Body of pancreas (tissue), 4 donors: Measurements from ENCODE around the gene TARS1. TPM values are rescaled to one million over a fixed set of nuclear protein-coding genes. Genes with fewer than 3 reads are reported as not detected.

ENCODE experiments used
- ATAC-seq: fragments of 150-250 bp; one replicate; pipeline ENCODE4 v1.9.1; 2016
- DNase-seq, 4 donors: peaks; one replicate each; pipeline ENCODE4 v3.0.0-alpha.2; 2019
- H3K27ac ChIP-seq, 4 donors: fragments of 200-600 bp; sonication (generic); 1 replicate in 3 of 4; 2 replicates in 1 of 4; pipeline versions ENCODE4 v1.5.1 to v1.6.1; 2016 to 2019; ENCODE audit warnings: mild to moderate bottlenecking in 1 of 4, mixed read lengths in 1 of 4, moderate library complexity in 1 of 4
- H3K27me3 ChIP-seq, 2 donors: fragments of 200-600 bp; sonication (generic); one replicate each; pipeline ENCODE4 v1.6.0; 2016; ENCODE audit warnings: mild to moderate bottlenecking in 1 of 2
- H3K36me3 ChIP-seq, 2 donors: fragments of 200-600 bp; sonication (generic); replicated peaks in 1 of 2; 2 replicates each; pipeline ENCODE4 v1.5.1; 2016; ENCODE audit warnings: low read depth in 2 of 2; ENCODE audit not compliant: insufficient read depth in 1 of 2
- H3K4me1 ChIP-seq: fragments of 200-600 bp; sonication (generic); one replicate; pipeline ENCODE4 v1.6.0; 2016
- H3K4me3 ChIP-seq, 2 donors: fragments of 200-600 bp; sonication (generic); 1 replicate in 1 of 2; 2 replicates in 1 of 2; pipeline ENCODE4 v1.5.1; 2016 to 2019
- H3K9me3 ChIP-seq, 3 donors: fragments of 200-600 bp; sonication (generic); 1 replicate in 2 of 3; 2 replicates in 1 of 3; pipeline ENCODE4 v1.5.1; 2016
- POLR2A ChIP-seq, 3 donors: fragments of 450-650 bp; IDR thresholded peaks; one replicate each; pipeline ENCODE4 v1.6.1; 2016; ENCODE audit warnings: antibody characterized with exemption in 3 of 3, mild to moderate bottlenecking in 2 of 3
- WGBS, 2 donors: methylation state at CpG; one replicate each; pipeline ENCODE4 v1.1.5; 2017; 5-methylcytosine and 5-hydroxymethylcytosine counted together
- intact Hi-C: fragments of 100-400 bp; cut with DNase I; formaldehyde crosslinking; loops from one replicate; pipeline ENCODE4 v1.15.1; 2023
- total RNA-seq, 2 donors: library from RNA; depleted of rRNA; stranded (reverse); fragments of >200 nt; gene quantifications; one replicate each; pipeline ENCODE4 v1.1.0, GENCODE V29; 2016
- TF ChIP-seq, protein P1 (sequence below), 7 experiments: fragments of 450-650 bp in 4 of 7; fragments of 200-600 bp in 3 of 7; sonication (generic) in 3 of 7; IDR thresholded peaks; one replicate each; pipeline ENCODE4 v1.5.1; 2016 to 2019; ENCODE audit warnings: antibody characterized with exemption in 7 of 7

The TARS1 gene
- total RNA-seq, 2 donors from 2014 or later, result 38.4 to 52.1 TPM

DNA sequence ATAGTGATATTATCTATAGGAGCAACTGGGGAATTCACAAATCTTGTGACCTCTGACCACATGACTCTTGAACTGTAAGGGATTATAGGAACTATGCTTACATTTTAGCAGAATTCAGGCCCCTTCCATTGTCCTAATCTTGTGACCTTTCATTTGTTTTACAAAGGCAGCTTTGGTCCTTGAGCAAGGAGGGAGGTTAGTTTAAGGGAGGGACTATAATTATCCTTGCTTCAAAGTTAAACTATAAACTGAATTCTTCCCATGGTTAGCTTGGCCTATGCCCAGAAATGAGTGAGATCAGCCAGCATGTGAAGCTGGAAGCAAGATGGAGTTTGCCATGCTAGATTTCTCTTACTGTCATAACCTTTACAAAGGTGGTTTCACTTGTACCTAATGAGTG lies 51.2 kb downstream of the TARS1 start:
- Histone ChIP-seq H3K4me3 (no peak overlapping the region), H3K36me3 (no peaks in the 10 kb centered on the region), H3K4me1 (peaks cover 6% of the 10 kb centered on the region), H3K9me3 (no peaks in the 10 kb centered on the region), H3K27ac (no peak overlapping the region), H3K27me3 (no peaks in the 10 kb centered on the region)
- intact Hi-C loops, result no loop called here
- DNase-seq, result peak in 2 of 4 donors; percentile 16 to 23
- ATAC-seq, result peak; percentile 30
- TF ChIP-seq POLR2A (IDR thresholded peaks at IDR 0.05), result no peak

DNA sequence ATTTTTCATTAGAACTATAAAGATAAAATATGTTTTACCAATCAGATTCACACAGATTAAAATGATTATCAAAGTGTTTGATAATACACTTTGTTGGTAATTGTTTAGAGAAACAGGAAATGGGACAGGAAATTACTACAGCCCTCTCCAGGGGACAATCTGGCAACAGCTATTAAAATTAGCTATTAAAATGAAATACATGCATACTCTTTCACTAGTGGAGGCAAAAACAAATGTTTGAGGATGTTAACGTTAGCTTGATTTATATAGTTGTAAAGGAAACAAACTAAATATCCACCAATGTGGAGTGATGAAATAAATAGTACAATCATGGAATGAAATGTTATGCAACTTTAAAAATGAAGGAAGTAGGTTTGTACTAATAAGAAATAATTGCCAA lies 53.7 kb downstream of the TARS1 start:
- no peak for DNase-seq
- peaks cover 15% of the 10 kb centered on the region for H3K4me1 ChIP-seq
- WGBS, 2 donors, result 29 to 38% methylated on average over 1 of the region's 1 CpG
- ATAC-seq, result no peak
- H3K27me3 ChIP-seq, result no peaks in the 10 kb centered on the region
- H3K36me3 ChIP-seq, result no peaks in the 10 kb centered on the region
- H3K4me3 ChIP-seq, result no peak overlapping the region
- no peak for TF ChIP-seq POLR2A (IDR thresholded peaks at IDR 0.05)
- TF ChIP-seq, protein P1, sequence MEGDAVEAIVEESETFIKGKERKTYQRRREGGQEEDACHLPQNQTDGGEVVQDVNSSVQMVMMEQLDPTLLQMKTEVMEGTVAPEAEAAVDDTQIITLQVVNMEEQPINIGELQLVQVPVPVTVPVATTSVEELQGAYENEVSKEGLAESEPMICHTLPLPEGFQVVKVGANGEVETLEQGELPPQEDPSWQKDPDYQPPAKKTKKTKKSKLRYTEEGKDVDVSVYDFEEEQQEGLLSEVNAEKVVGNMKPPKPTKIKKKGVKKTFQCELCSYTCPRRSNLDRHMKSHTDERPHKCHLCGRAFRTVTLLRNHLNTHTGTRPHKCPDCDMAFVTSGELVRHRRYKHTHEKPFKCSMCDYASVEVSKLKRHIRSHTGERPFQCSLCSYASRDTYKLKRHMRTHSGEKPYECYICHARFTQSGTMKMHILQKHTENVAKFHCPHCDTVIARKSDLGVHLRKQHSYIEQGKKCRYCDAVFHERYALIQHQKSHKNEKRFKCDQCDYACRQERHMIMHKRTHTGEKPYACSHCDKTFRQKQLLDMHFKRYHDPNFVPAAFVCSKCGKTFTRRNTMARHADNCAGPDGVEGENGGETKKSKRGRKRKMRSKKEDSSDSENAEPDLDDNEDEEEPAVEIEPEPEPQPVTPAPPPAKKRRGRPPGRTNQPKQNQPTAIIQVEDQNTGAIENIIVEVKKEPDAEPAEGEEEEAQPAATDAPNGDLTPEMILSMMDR (IDR thresholded peaks at IDR 0.05), result no peak
- no peak overlapping the region for H3K27ac ChIP-seq
- intact Hi-C loops, result no loop called here
- H3K9me3 ChIP-seq, result no peaks in the 10 kb centered on the region

DNA sequence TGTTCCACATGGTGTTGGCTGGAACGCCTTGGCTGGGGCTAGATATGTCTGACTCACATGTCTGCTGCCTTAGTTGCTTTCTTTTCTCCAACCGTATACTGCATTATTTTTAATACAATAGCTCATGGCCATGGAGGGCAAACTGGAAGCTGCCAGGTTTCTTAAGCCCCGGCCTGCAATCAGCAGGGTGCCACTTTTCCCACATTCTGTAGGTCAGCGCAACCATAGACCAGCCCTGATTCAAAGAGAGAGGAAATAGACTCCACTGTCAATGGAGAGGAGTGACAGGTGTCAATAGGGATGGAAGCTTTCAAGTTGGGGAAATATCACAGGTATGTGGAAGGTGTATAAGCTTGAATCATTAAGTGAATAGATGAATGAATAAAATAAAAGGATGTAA lies 60.5 kb downstream of the TARS1 start:
- peaks cover 9% of the 10 kb centered on the region for H3K4me1 ChIP-seq
- H3K27ac ChIP-seq, result no peak overlapping the region
- H3K9me3 ChIP-seq, result no peaks in the 10 kb centered on the region
- no peak overlapping the region for H3K4me3 ChIP-seq
- no peak for ATAC-seq
- no peaks in the 10 kb centered on the region for H3K36me3 ChIP-seq
- 88 to 93% methylated on average over 4 of the region's 4 CpGs for WGBS, 2 donors
- TF ChIP-seq, protein P1 (IDR thresholded peaks at IDR 0.05), result no peak
- intact Hi-C loops, result no loop called here
- H3K27me3 ChIP-seq, result no peaks in the 10 kb centered on the region
- no peak for DNase-seq

DNA sequence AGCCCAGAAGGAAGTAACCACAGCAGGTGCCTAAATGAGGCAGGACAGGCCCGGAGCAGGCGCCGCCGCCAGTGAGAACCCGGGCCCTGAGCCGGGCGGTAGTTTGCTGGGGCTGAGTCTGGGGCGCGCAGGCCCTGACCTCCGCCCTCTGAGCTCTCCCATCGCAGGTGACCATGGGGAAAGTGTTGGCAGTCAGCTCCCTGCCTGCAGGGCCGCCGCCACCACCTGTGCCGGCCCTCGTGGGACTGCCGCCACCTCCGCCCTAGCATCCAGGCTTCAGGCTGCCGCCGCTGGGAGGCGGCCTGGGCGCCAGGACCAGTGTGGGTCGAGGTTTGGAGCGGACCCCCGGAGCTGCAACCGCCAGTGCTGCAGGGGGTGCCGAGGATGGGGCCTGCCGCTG lies 61.1 kb downstream of the TARS1 start:
- no peak for DNase-seq
- Histone ChIP-seq H3K9me3 (no peaks in the 10 kb centered on the region), H3K4me1 (peaks cover 9% of the 10 kb centered on the region), H3K36me3 (no peaks in the 10 kb centered on the region), H3K27ac (no peak overlapping the region), H3K27me3 (no peaks in the 10 kb centered on the region), H3K4me3 (no peak overlapping the region)
- TF ChIP-seq, protein P1 (IDR thresholded peaks at IDR 0.05), result no peak
- no peak for TF ChIP-seq POLR2A (IDR thresholded peaks at IDR 0.05)
- ATAC-seq, result no peak
- 93 to 94% methylated on average over 14 to 26 of the region's 27 CpGs for WGBS, 2 donors
- intact Hi-C loops, result no loop called here

DNA sequence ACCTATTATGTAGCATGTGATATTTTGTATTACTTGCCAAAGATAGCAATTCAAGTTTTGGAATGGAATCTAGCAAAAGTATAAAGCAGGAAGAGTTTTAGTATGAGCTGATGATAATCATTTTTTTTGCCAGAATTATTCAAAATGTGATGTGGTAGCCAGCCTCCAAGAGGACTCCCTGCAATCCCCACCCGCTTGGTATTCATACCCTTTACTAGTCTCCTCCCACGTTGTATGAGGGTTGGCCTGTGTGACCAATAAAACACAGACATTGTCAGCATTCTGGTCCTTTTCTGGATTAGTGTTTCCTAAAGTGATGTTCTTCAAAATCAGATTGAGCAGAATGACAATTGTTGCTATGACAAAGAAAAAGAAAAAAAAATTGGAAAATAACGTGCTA lies 63.8 kb downstream of the TARS1 start:
- 91% methylated on average over 3 of the region's 3 CpGs for WGBS, 2 donors
- intact Hi-C loops, result no loop called here
- Histone ChIP-seq H3K9me3 (no peaks in the 10 kb centered on the region), H3K27ac (no peak overlapping the region), H3K4me1 (no peaks in the 10 kb centered on the region), H3K27me3 (no peaks in the 10 kb centered on the region), H3K36me3 (no peaks in the 10 kb centered on the region), H3K4me3 (no peak overlapping the region)
- TF ChIP-seq, protein P1 (IDR thresholded peaks at IDR 0.05), result no peak
- no peak for TF ChIP-seq POLR2A (IDR thresholded peaks at IDR 0.05)
- ATAC-seq (no peak), DNase-seq (no peak)
